GM23338 (cell line): ENCODE data around the gene DCAF16.

Experiments used
- CREB1 ChIP-seq: fragments of 250-450 bp; sonication (Bioruptor Pico); IDR thresholded peaks from 2 replicates; pipeline ENCODE4 v1.5.0; 2020; ENCODE audit warnings: low read depth, mild to moderate bottlenecking, moderate library complexity
- EZH2 ChIP-seq: fragments of 200-600 bp; sonication (generic); IDR thresholded peaks from one replicate; pipeline ENCODE4 v1.8.0; 2017; ENCODE audit warnings: antibody characterized with exemption, mild to moderate bottlenecking, low read depth; ENCODE audit not compliant: unreplicated experiment
- EZH2phosphoT487 ChIP-seq: fragments of 200-600 bp; sonication (generic); IDR thresholded peaks from one replicate; pipeline ENCODE4 v1.8.1; 2018; ENCODE audit warnings: antibody characterized with exemption; ENCODE audit not compliant: unreplicated experiment
- JUNB ChIP-seq: IDR thresholded peaks from one replicate; pipeline ENCODE4 v1.6.1; 2016; ENCODE audit warnings: antibody characterized with exemption; ENCODE audit not compliant: unreplicated experiment
- NANOG ChIP-seq: IDR thresholded peaks from 2 replicates; pipeline ENCODE4 v1.6.1; 2016; ENCODE audit warnings: antibody characterized with exemption, borderline replicate concordance
- POLR2AphosphoS5 ChIP-seq: IDR thresholded peaks from 2 replicates; pipeline ENCODE4 v1.6.1; 2016; ENCODE audit warnings: antibody characterized with exemption, low read depth
- STAT1 ChIP-seq: IDR thresholded peaks from one replicate; pipeline ENCODE4 v1.6.1; 2016; ENCODE audit warnings: antibody characterized with exemption; ENCODE audit not compliant: unreplicated experiment
- ZNF114 ChIP-seq: fragments of 250-450 bp; sonication (Bioruptor Pico); IDR thresholded peaks from 2 replicates; pipeline ENCODE4 v1.5.0; 2020; ENCODE audit warnings: mild to moderate bottlenecking, moderate library complexity
- ZNF331 ChIP-seq: fragments of 250-450 bp; sonication (Bioruptor Pico); IDR thresholded peaks from 2 replicates; pipeline ENCODE4 v1.5.0; 2020; ENCODE audit warnings: low read depth, mild to moderate bottlenecking, moderate library complexity
- TF ChIP-seq, protein P1 (sequence below), 2 experiments: fragments of 200-600 bp in 1 of 2; sonication (generic) in 1 of 2; conservative IDR thresholded peaks; 2 replicates each; pipeline versions ENCODE4 v1.5.1 to v1.6.1; 2016 to 2017; ENCODE audit warnings: antibody characterized with exemption in 2 of 2, low read depth in 2 of 2, mild to moderate bottlenecking in 2 of 2, moderate library complexity in 1 of 2
- TF ChIP-seq, protein P2 (sequence below): IDR thresholded peaks from one replicate; pipeline ENCODE4 v1.6.1; 2018; ENCODE audit warnings: antibody characterized with exemption; ENCODE audit not compliant: unreplicated experiment
- TF ChIP-seq, protein P3 (sequence below): fragments of 250-450 bp; sonication (Bioruptor Pico); IDR thresholded peaks from 2 replicates; pipeline ENCODE4 v1.5.0; 2020; ENCODE audit warnings: mild to moderate bottlenecking, moderate library complexity
- TF ChIP-seq, protein P4 (sequence below): IDR thresholded peaks from 2 replicates; pipeline ENCODE4 v1.6.1; 2016; ENCODE audit warnings: antibody characterized with exemption

DNA sequence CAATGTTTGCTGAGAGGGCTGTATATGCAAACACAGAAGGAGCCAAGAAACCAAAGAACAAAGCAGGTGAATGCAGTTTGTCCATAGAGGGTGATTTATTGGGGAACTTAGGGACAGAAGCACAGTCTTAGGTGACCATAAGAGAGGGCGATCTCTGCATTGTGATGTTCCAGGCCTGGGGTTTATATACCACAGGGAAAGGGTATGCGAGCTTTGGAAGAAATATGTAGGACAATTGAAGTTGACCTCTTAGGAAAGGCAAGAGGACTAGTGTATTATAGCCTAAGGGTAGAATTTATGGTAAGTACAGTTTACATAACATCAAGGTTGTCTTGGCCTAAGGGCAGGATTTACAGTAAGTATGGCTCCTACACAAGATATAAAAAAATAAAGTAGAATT lies 56.9 kb downstream of the DCAF16 start:
- TF ChIP-seq, protein P1, sequence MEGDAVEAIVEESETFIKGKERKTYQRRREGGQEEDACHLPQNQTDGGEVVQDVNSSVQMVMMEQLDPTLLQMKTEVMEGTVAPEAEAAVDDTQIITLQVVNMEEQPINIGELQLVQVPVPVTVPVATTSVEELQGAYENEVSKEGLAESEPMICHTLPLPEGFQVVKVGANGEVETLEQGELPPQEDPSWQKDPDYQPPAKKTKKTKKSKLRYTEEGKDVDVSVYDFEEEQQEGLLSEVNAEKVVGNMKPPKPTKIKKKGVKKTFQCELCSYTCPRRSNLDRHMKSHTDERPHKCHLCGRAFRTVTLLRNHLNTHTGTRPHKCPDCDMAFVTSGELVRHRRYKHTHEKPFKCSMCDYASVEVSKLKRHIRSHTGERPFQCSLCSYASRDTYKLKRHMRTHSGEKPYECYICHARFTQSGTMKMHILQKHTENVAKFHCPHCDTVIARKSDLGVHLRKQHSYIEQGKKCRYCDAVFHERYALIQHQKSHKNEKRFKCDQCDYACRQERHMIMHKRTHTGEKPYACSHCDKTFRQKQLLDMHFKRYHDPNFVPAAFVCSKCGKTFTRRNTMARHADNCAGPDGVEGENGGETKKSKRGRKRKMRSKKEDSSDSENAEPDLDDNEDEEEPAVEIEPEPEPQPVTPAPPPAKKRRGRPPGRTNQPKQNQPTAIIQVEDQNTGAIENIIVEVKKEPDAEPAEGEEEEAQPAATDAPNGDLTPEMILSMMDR (conservative IDR thresholded peaks at IDR 0.05; ENCODE audit: low read depth in 2 of 2) = no peak
- TF ChIP-seq, protein P2, sequence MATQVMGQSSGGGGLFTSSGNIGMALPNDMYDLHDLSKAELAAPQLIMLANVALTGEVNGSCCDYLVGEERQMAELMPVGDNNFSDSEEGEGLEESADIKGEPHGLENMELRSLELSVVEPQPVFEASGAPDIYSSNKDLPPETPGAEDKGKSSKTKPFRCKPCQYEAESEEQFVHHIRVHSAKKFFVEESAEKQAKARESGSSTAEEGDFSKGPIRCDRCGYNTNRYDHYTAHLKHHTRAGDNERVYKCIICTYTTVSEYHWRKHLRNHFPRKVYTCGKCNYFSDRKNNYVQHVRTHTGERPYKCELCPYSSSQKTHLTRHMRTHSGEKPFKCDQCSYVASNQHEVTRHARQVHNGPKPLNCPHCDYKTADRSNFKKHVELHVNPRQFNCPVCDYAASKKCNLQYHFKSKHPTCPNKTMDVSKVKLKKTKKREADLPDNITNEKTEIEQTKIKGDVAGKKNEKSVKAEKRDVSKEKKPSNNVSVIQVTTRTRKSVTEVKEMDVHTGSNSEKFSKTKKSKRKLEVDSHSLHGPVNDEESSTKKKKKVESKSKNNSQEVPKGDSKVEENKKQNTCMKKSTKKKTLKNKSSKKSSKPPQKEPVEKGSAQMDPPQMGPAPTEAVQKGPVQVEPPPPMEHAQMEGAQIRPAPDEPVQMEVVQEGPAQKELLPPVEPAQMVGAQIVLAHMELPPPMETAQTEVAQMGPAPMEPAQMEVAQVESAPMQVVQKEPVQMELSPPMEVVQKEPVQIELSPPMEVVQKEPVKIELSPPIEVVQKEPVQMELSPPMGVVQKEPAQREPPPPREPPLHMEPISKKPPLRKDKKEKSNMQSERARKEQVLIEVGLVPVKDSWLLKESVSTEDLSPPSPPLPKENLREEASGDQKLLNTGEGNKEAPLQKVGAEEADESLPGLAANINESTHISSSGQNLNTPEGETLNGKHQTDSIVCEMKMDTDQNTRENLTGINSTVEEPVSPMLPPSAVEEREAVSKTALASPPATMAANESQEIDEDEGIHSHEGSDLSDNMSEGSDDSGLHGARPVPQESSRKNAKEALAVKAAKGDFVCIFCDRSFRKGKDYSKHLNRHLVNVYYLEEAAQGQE = no peak
- TF ChIP-seq EZH2 (no peak), EZH2phosphoT487 (no peak), ZNF331 (CRISPR knock-in tag) (no peak), POLR2AphosphoS5 (no peak), JUNB (no peak), ZNF114 (CRISPR knock-in tag) (no peak), STAT1 (no peak), NANOG (no peak), CREB1 (CRISPR knock-in tag) (no peak)
- TF ChIP-seq, protein P3, sequence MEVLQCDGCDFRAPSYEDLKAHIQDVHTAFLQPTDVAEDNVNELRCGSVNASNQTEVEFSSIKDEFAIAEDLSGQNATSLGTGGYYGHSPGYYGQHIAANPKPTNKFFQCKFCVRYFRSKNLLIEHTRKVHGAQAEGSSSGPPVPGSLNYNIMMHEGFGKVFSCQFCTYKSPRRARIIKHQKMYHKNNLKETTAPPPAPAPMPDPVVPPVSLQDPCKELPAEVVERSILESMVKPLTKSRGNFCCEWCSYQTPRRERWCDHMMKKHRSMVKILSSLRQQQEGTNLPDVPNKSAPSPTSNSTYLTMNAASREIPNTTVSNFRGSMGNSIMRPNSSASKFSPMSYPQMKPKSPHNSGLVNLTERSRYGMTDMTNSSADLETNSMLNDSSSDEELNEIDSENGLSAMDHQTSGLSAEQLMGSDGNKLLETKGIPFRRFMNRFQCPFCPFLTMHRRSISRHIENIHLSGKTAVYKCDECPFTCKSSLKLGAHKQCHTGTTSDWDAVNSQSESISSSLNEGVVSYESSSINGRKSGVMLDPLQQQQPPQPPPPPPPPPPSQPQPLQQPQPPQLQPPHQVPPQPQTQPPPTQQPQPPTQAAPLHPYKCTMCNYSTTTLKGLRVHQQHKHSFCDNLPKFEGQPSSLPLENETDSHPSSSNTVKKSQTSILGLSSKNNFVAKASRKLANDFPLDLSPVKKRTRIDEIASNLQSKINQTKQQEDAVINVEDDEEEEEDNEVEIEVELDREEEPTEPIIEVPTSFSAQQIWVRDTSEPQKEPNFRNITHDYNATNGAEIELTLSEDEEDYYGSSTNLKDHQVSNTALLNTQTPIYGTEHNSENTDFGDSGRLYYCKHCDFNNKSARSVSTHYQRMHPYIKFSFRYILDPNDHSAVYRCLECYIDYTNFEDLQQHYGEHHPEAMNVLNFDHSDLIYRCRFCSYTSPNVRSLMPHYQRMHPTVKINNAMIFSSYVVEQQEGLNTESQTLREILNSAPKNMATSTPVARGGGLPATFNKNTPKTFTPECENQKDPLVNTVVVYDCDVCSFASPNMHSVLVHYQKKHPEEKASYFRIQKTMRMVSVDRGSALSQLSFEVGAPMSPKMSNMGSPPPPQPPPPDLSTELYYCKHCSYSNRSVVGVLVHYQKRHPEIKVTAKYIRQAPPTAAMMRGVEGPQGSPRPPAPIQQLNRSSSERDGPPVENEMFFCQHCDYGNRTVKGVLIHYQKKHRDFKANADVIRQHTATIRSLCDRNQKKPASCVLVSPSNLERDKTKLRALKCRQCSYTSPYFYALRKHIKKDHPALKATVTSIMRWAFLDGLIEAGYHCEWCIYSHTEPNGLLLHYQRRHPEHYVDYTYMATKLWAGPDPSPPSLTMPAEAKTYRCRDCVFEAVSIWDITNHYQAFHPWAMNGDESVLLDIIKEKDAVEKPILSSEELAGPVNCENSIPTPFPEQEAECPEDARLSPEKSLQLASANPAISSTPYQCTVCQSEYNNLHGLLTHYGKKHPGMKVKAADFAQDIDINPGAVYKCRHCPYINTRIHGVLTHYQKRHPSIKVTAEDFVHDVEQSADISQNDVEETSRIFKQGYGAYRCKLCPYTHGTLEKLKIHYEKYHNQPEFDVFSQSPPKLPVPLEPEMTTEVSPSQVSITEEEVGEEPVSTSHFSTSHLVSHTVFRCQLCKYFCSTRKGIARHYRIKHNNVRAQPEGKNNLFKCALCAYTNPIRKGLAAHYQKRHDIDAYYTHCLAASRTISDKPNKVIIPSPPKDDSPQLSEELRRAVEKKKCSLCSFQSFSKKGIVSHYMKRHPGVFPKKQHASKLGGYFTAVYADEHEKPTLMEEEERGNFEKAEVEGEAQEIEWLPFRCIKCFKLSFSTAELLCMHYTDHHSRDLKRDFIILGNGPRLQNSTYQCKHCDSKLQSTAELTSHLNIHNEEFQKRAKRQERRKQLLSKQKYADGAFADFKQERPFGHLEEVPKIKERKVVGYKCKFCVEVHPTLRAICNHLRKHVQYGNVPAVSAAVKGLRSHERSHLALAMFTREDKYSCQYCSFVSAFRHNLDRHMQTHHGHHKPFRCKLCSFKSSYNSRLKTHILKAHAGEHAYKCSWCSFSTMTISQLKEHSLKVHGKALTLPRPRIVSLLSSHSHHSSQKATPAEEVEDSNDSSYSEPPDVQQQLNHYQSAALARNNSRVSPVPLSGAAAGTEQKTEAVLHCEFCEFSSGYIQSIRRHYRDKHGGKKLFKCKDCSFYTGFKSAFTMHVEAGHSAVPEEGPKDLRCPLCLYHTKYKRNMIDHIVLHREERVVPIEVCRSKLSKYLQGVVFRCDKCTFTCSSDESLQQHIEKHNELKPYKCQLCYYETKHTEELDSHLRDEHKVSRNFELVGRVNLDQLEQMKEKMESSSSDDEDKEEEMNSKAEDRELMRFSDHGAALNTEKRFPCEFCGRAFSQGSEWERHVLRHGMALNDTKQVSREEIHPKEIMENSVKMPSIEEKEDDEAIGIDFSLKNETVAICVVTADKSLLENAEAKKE (CRISPR knock-in tag) = no peak
- TF ChIP-seq, protein P4, sequence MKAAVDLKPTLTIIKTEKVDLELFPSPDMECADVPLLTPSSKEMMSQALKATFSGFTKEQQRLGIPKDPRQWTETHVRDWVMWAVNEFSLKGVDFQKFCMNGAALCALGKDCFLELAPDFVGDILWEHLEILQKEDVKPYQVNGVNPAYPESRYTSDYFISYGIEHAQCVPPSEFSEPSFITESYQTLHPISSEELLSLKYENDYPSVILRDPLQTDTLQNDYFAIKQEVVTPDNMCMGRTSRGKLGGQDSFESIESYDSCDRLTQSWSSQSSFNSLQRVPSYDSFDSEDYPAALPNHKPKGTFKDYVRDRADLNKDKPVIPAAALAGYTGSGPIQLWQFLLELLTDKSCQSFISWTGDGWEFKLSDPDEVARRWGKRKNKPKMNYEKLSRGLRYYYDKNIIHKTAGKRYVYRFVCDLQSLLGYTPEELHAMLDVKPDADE = no peak
